HCT116 (cell line): ENCODE data around the gene CDC42SE1. TPM values are rescaled to one million over a fixed set of nuclear protein-coding genes. Genes with fewer than 3 reads are reported as not detected.

Experiments
- ATAC-seq: fragments of 200-7000 bp; cut with Tn5 transposase; 2 replicates; pipeline ENCODE4 v1.9.1; 2020; ENCODE audit warnings: mild to moderate bottlenecking, moderate library complexity
- BruUV-seq: library from RNA; stranded (reverse); fragments of 400-500 nt; replicated peaks from 2 replicates; lab custom pipeline; 2021; lab: Mats Ljungman, UMichigan
- CTCF ChIA-PET: fragments of 300-600 bp; sonication (Branson Sonifier 250); formaldehyde crosslinking; loops from one replicate; lab custom pipeline; 2021; ENCODE audit warnings: antibody characterized with exemption; lab: Charles Lee
- POLR2A ChIA-PET: fragments of 300-600, 350-600 bp; sonication (Branson Sonifier 250); formaldehyde crosslinking; loops from one replicate; lab custom pipeline; 2021; ENCODE audit warnings: antibody characterized with exemption; lab: Charles Lee
- RAD21 ChIA-PET, 2 experiments: fragments of 300-600 bp; sonication (Branson Sonifier 250); formaldehyde crosslinking; loops; one replicate each; lab custom pipeline; 2023; ENCODE audit warnings: low total read pairs in 2 of 2; ENCODE audit not compliant: uncharacterized antibody in 2 of 2, unreplicated experiment in 2 of 2, low non-redundant PET in 1 of 2; lab: Charles Lee
- DNase-seq: peaks from one replicate; pipeline ENCODE4 v3.0.0-alpha.2; 2010; ENCODE audit warnings: low read depth, low spot score
- H2AFZ ChIP-seq: fragments of 200-600 bp; shearing (Covaris generic), sonication (generic); 2 replicates; pipeline ENCODE4 v1.6.1; 2017; ENCODE audit warnings: low read depth, mixed run types, mixed read lengths, antibody characterized with exemption, low read length; ENCODE audit not compliant: poor library complexity, severe bottlenecking
- H3K27ac ChIP-seq: 2 replicates; pipeline ENCODE4 v1.5.1; 2012; ENCODE audit warnings: low read depth, low read length
- H3K27me3 ChIP-seq: fragments of 200-600 bp; sonication (generic); 2 replicates; pipeline ENCODE4 v1.6.1; 2016; ENCODE audit warnings: mixed run types, low read length, mixed read lengths; ENCODE audit not compliant: insufficient read depth
- H3K36me3 ChIP-seq, 2 experiments: fragments of 200-500 bp in 1 of 2; fragments of 200-600 bp in 1 of 2; sonication (Bioruptor generic) in 1 of 2; sonication (generic) in 1 of 2; 2 replicates each; pipeline versions ENCODE4 v1.5.1 to v1.6.1; 2014 to 2016; ENCODE audit warnings: low read length in 2 of 2, inconsistent platforms in 1 of 2, mixed read lengths in 1 of 2, mixed run types in 1 of 2; ENCODE audit not compliant: insufficient read depth in 2 of 2, control insufficient read depth in 1 of 2
- H3K4me1 ChIP-seq, 2 experiments: fragments of 200-600 bp in 1 of 2; sonication (generic) in 1 of 2; 2 replicates each; pipeline versions ENCODE4 v1.5.1 to v1.6.1; 2012 to 2017; ENCODE audit warnings: low read length in 2 of 2, inconsistent platforms in 1 of 2, mild to moderate bottlenecking in 1 of 2, mixed read lengths in 1 of 2, mixed run types in 1 of 2, moderate library complexity in 1 of 2; ENCODE audit not compliant: insufficient read depth in 2 of 2, control insufficient read depth in 1 of 2
- H3K4me2 ChIP-seq: fragments of 200-600 bp; sonication (generic); 2 replicates; pipeline ENCODE4 v1.6.1; 2017; ENCODE audit warnings: mixed run types, low read length, mixed read lengths
- H3K4me3 ChIP-seq, 2 experiments: fragments of 200-600 bp in 1 of 2; sonication (generic) in 1 of 2; replicated peaks in 1 of 2; 2 replicates each; pipeline ENCODE4 v1.5.1; 2011 to 2016; ENCODE audit warnings: low read length in 2 of 2, control low read depth in 1 of 2, low read depth in 1 of 2, mild to moderate bottlenecking in 1 of 2, mixed read lengths in 1 of 2, mixed run types in 1 of 2
- H3K79me2 ChIP-seq: fragments of 200-600 bp; sonication (generic); 2 replicates; pipeline ENCODE4 v1.6.1; 2017; ENCODE audit warnings: mild to moderate bottlenecking, mixed run types, low read length, moderate library complexity, mixed read lengths; ENCODE audit not compliant: insufficient read depth
- H3K9ac ChIP-seq: fragments of 200-600 bp; sonication (generic); 2 replicates; pipeline ENCODE4 v1.6.1; 2016; ENCODE audit warnings: low read length, mixed read lengths
- H3K9me2 ChIP-seq: fragments of 200-600 bp; sonication (generic), shearing (Covaris generic); 2 replicates; pipeline ENCODE4 v1.6.1; 2017; ENCODE audit warnings: mixed run types, mild to moderate bottlenecking, moderate library complexity; ENCODE audit not compliant: insufficient read depth
- H3K9me3 ChIP-seq, 2 experiments: fragments of 200-500 bp in 1 of 2; fragments of 200-600 bp in 1 of 2; sonication (Bioruptor generic) in 1 of 2; sonication (generic) in 1 of 2; 2 replicates each; pipeline ENCODE4 v1.6.1; 2014 to 2017; ENCODE audit warnings: low read length in 2 of 2, mixed read lengths in 2 of 2, inconsistent platforms in 1 of 2, low read depth in 1 of 2, mild to moderate bottlenecking in 1 of 2, mixed run types in 1 of 2, moderate library complexity in 1 of 2; ENCODE audit not compliant: control insufficient read depth in 1 of 2, insufficient read depth in 1 of 2
- H4K20me1 ChIP-seq: fragments of 200-600 bp; sonication (generic), shearing (Covaris generic); 2 replicates; pipeline ENCODE4 v1.6.1; 2017; ENCODE audit warnings: mixed run types, mild to moderate bottlenecking, moderate library complexity; ENCODE audit not compliant: insufficient read depth
- ATF3 ChIP-seq: IDR thresholded peaks from 2 replicates; pipeline ENCODE4 v1.6.1; 2012
- CBX3 ChIP-seq: IDR thresholded peaks from 2 replicates; pipeline ENCODE4 v1.6.1; 2012; ENCODE audit warnings: low read depth
- CEBPB ChIP-seq: IDR thresholded peaks from 2 replicates; pipeline ENCODE4 v1.6.1; 2012; ENCODE audit warnings: low read depth
- EGR1 ChIP-seq: IDR thresholded peaks from 2 replicates; pipeline ENCODE4 v1.6.1; 2012; ENCODE audit warnings: low read depth
- ELF1 ChIP-seq: IDR thresholded peaks from 2 replicates; pipeline ENCODE4 v1.6.1; 2012; ENCODE audit warnings: low read depth, borderline replicate concordance
- EZH2 ChIP-seq: fragments of 200-600 bp; sonication (generic); IDR thresholded peaks from 2 replicates; pipeline ENCODE4 v1.6.1; 2017; ENCODE audit warnings: antibody characterized with exemption, mixed run types
- EZH2phosphoT487 ChIP-seq: fragments of 200-600 bp; IDR thresholded peaks from 2 replicates; pipeline ENCODE4 v1.6.1; 2018; ENCODE audit warnings: antibody characterized with exemption, borderline replicate concordance
- FOSL1 ChIP-seq: IDR thresholded peaks from 2 replicates; pipeline ENCODE4 v1.6.1; 2012; ENCODE audit warnings: low read depth
- JUND ChIP-seq: IDR thresholded peaks from 2 replicates; pipeline ENCODE4 v1.6.1; 2012
- POLR2AphosphoS5 ChIP-seq: IDR thresholded peaks from 2 replicates; pipeline ENCODE4 v1.6.1; 2011; ENCODE audit warnings: mild to moderate bottlenecking, low read depth, low read length, moderate library complexity
- RAD21 ChIP-seq: IDR thresholded peaks from 2 replicates; pipeline ENCODE4 v1.6.1; 2012; ENCODE audit warnings: low read depth, mild to moderate bottlenecking
- REST ChIP-seq: IDR thresholded peaks from 2 replicates; pipeline ENCODE4 v1.6.1; 2012; ENCODE audit warnings: low read depth
- SIN3A ChIP-seq: IDR thresholded peaks from 2 replicates; pipeline ENCODE4 v1.6.1; 2012; ENCODE audit warnings: low read depth
- SRF ChIP-seq: IDR thresholded peaks from 2 replicates; pipeline ENCODE4 v1.6.1; 2012; ENCODE audit warnings: low read depth
- TCF7L2 ChIP-seq: IDR thresholded peaks from 2 replicates; pipeline ENCODE4 v1.7.0; 2011; ENCODE audit warnings: borderline replicate concordance, inconsistent platforms; ENCODE audit not compliant: insufficient read depth, insufficient read length; ENCODE audit errors: extremely low read depth
- YY1 ChIP-seq: IDR thresholded peaks from 2 replicates; pipeline ENCODE4 v1.6.1; 2011; ENCODE audit warnings: low read length, low read depth, moderate library complexity, mild to moderate bottlenecking; ENCODE audit not compliant: insufficient replicate concordance; ENCODE audit errors: extremely low read depth
- ZFX ChIP-seq: fragments of 450-650 bp; IDR thresholded peaks from 2 replicates; pipeline ENCODE4 v1.6.1; 2017
- ZNF274 ChIP-seq: fragments of 200-500 bp; sonication (Bioruptor generic); IDR thresholded peaks from 2 replicates; pipeline ENCODE4 v1.6.1; 2014; ENCODE audit warnings: mild to moderate bottlenecking, low read depth, low read length, inconsistent platforms
- intact Hi-C: fragments of 100-400 bp; cut with micrococcal nuclease; formaldehyde crosslinking; loops from 2 replicates; pipeline ENCODE4 v1.10.0; 2022
- total RNA-seq: library from RNA; stranded (reverse); gene quantifications from one replicate; pipeline ENCODE4 v1.2.1, GENCODE V29; 2021; ENCODE audit not compliant: unreplicated experiment
- TF ChIP-seq, protein P1 (sequence below): IDR thresholded peaks from 2 replicates; pipeline ENCODE4 v1.6.1; 2011; ENCODE audit warnings: mild to moderate bottlenecking, low read length, moderate library complexity; ENCODE audit not compliant: insufficient replicate concordance; ENCODE audit errors: extremely low read depth
- TF ChIP-seq, protein P2 (sequence below): IDR thresholded peaks from 2 replicates; pipeline ENCODE4 v1.6.1; 2012

The CDC42SE1 gene
- total RNA-seq, 1 experiment from 2014 or later: 50.5 TPM

DNA sequence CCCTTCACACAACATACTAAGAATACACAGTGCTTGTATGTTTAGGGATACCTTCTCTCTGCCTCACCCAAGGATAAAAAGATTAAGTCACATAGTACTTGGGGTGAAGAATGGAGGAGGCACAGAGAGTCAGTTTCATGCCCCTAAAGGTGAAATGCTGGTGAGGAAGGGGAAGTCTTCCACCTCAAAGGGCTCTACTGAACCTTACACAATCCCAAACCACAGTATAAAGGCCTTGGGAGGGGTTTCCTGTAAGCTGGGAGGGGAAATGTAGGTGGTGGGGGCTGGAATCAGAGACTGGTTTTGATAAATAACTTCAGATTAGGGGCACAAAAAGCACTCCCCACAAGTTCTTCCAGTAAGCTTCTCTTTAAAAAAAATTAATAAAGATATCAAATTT, 56.2 kb downstream of the CDC42SE1 start:
- Histone ChIP-seq H3K79me2 (no peaks in the 10 kb centered on the region), H3K4me2 (no peak overlapping the region), H3K4me3 (no peak overlapping the region), H3K9me2 (no peaks in the 10 kb centered on the region), H3K27me3 (no peaks in the 10 kb centered on the region), H3K9ac (no peak overlapping the region), H3K9me3 (no peaks in the 10 kb centered on the region), H4K20me1 (no peaks in the 10 kb centered on the region), H2AFZ (no peak overlapping the region), H3K27ac (no peak overlapping the region), H3K36me3 (no peaks in the 10 kb centered on the region), H3K4me1 (peaks cover 9 to 46% of the 10 kb centered on the region in 2 experiments; a peak in 3 of 4 replicates)
- intact Hi-C loops: no loop called here
- ChIA-PET RAD21 (no interaction called here), POLR2A (no interaction called here), CTCF (no interaction called here)
- ATAC-seq (no peak), DNase-seq (no peak)
- TF ChIP-seq RAD21 (no peak), CBX3 (no peak), JUND (no peak), YY1 (no peak), POLR2AphosphoS5 (no peak), ZFX (no peak), EGR1 (no peak), TCF7L2 (no peak), SRF (no peak), REST (no peak), EZH2phosphoT487 (no peak), ZNF274 (no peak), FOSL1 (no peak), SIN3A (no peak), CEBPB (no peak), ATF3 (no peak), ELF1 (no peak), EZH2 (no peak)
- TF ChIP-seq, protein P1, sequence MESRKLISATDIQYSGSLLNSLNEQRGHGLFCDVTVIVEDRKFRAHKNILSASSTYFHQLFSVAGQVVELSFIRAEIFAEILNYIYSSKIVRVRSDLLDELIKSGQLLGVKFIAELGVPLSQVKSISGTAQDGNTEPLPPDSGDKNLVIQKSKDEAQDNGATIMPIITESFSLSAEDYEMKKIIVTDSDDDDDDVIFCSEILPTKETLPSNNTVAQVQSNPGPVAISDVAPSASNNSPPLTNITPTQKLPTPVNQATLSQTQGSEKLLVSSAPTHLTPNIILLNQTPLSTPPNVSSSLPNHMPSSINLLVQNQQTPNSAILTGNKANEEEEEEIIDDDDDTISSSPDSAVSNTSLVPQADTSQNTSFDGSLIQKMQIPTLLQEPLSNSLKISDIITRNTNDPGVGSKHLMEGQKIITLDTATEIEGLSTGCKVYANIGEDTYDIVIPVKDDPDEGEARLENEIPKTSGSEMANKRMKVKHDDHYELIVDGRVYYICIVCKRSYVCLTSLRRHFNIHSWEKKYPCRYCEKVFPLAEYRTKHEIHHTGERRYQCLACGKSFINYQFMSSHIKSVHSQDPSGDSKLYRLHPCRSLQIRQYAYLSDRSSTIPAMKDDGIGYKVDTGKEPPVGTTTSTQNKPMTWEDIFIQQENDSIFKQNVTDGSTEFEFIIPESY: no peak
- TF ChIP-seq, protein P2, sequence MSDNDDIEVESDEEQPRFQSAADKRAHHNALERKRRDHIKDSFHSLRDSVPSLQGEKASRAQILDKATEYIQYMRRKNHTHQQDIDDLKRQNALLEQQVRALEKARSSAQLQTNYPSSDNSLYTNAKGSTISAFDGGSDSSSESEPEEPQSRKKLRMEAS: no peak
- BruUV-seq: no TSS peak
